H1 (cell line): ENCODE results near the gene ZNF667. TPM values are rescaled to one million over a fixed set of nuclear protein-coding genes. Genes with fewer than 3 reads are reported as not detected.

Experiments
- CTCF ChIA-PET: fragments of 300-600 bp; sonication (Branson Sonifier 250); formaldehyde crosslinking; loops from one replicate; lab custom pipeline; 2021; ENCODE audit not compliant: partially characterized antibody; lab: Charles Lee
- POLR2A ChIA-PET: fragments of 300-600 bp; sonication (Branson Sonifier 250); formaldehyde crosslinking; loops from one replicate; lab custom pipeline; 2021; ENCODE audit warnings: inconsistent platforms; ENCODE audit not compliant: partially characterized antibody; lab: Charles Lee
- DNase-seq, 2 experiments: peaks; one replicate each; pipeline versions ENCODE4 v3.0.0 to v3.0.0-alpha.2; 2010 to 2022; ENCODE audit warnings: low spot score in 2 of 2, low read depth in 1 of 2, mixed read lengths in 1 of 2
- FAIRE-seq: peaks from 2 replicates; lab custom pipeline; 2011; peaks lifted over from hg19 to GRCh38; lab: Jason Lieb, UNC
- H2AFZ ChIP-seq: 2 replicates; pipeline ENCODE4 v1.8.1; 2012; ENCODE audit warnings: low read length, inconsistent platforms
- H2AK5ac ChIP-seq: 2 replicates; pipeline ENCODE4 v1.6.1; 2013; ENCODE audit warnings: low read depth, low read length
- H2BK120ac ChIP-seq: replicated peaks from 2 replicates; pipeline ENCODE3; 2013; ENCODE audit warnings: low read depth, low read length, inconsistent platforms
- H2BK12ac ChIP-seq: 2 replicates; pipeline ENCODE4 v1.6.1; 2013; ENCODE audit warnings: low read depth, low read length
- H2BK15ac ChIP-seq: 2 replicates; pipeline ENCODE4 v1.6.1; 2013; ENCODE audit warnings: low read length
- H2BK20ac ChIP-seq: 2 replicates; pipeline ENCODE4 v1.6.1; 2013; ENCODE audit warnings: low read length
- H2BK5ac ChIP-seq: 2 replicates; pipeline ENCODE4 v1.6.1; 2013; ENCODE audit warnings: low read depth, low read length
- H3K14ac ChIP-seq: 2 replicates; pipeline ENCODE4 v1.6.1; 2013; ENCODE audit warnings: inconsistent platforms; ENCODE audit not compliant: insufficient read length
- H3K18ac ChIP-seq: 2 replicates; pipeline ENCODE4 v1.6.1; 2013; ENCODE audit warnings: low read length; ENCODE audit errors: extremely low read depth
- H3K23ac ChIP-seq: 2 replicates; pipeline ENCODE4 v1.6.1; 2013; ENCODE audit warnings: inconsistent platforms; ENCODE audit not compliant: insufficient read length
- H3K23me2 ChIP-seq: 2 replicates; pipeline ENCODE4 v1.6.1; 2013; ENCODE audit warnings: low read depth, low read length
- H3K27ac ChIP-seq: 2 replicates; pipeline ENCODE4 v1.6.1; 2011; ENCODE audit warnings: low read depth, low read length, inconsistent platforms
- H3K27me3 ChIP-seq, 4 experiments: replicated peaks in 1 of 4; 1 replicate in 1 of 4; 2 replicates in 3 of 4; pipeline versions ENCODE4 v1.6.1 to v1.8.1; 2011 to 2013; ENCODE audit warnings: low read length in 3 of 4, mild to moderate bottlenecking in 3 of 4, inconsistent platforms in 2 of 4, mixed read lengths in 2 of 4, moderate library complexity in 1 of 4; ENCODE audit not compliant: control insufficient read depth in 3 of 4, insufficient read depth in 3 of 4; ENCODE audit errors: extremely low read depth in 1 of 4
- H3K36me3 ChIP-seq, 4 experiments: 2 replicates each; pipeline versions ENCODE4 v1.6.1 to v1.8.1; 2011 to 2013; ENCODE audit warnings: mild to moderate bottlenecking in 4 of 4, low read length in 3 of 4, moderate library complexity in 2 of 4, control low read depth in 1 of 4, inconsistent platforms in 1 of 4; ENCODE audit not compliant: insufficient read depth in 4 of 4, control insufficient read depth in 2 of 4
- H3K4ac ChIP-seq: replicated peaks from 2 replicates; pipeline ENCODE3; 2013; ENCODE audit warnings: low read length, low read depth, mixed read lengths, inconsistent platforms; ENCODE audit not compliant: insufficient read length
- H3K4me1 ChIP-seq, 4 experiments: replicated peaks in 1 of 4; 1 replicate in 1 of 4; 2 replicates in 3 of 4; pipeline versions ENCODE4 v1.6.1 to v1.8.1; 2011 to 2013; ENCODE audit warnings: low read length in 3 of 4, inconsistent platforms in 2 of 4, mixed read lengths in 1 of 4; ENCODE audit not compliant: insufficient read depth in 4 of 4, control insufficient read depth in 3 of 4
- H3K4me2 ChIP-seq, 2 experiments: 2 replicates each; pipeline versions ENCODE4 v1.6.1 to v1.8.1; 2011 to 2013; ENCODE audit warnings: low read depth in 2 of 2, low read length in 2 of 2, control low read depth in 1 of 2, inconsistent platforms in 1 of 2, mild to moderate bottlenecking in 1 of 2; ENCODE audit not compliant: insufficient read depth in 1 of 2
- H3K4me3 ChIP-seq, 4 experiments: fragments of 200-600, 300-600 bp in 1 of 4; sonication (generic), shearing (Covaris generic), sonication (Bioruptor Twin) in 1 of 4; 2 replicates each; pipeline versions ENCODE4 v1.5.1 to v1.8.1; 2011 to 2016; ENCODE audit warnings: low read length in 4 of 4, low read depth in 3 of 4, control low read depth in 2 of 4, inconsistent platforms in 2 of 4, mild to moderate bottlenecking in 2 of 4, mixed read lengths in 1 of 4, moderate library complexity in 1 of 4; ENCODE audit not compliant: insufficient read depth in 2 of 4; ENCODE audit errors: extremely low read depth in 1 of 4
- H3K56ac ChIP-seq: replicated peaks from 2 replicates; pipeline ENCODE3; 2013; ENCODE audit warnings: low read depth, mild to moderate bottlenecking, mixed read lengths, low read length, inconsistent platforms; ENCODE audit not compliant: insufficient read length
- H3K79me1 ChIP-seq: 2 replicates; pipeline ENCODE4 v1.6.1; 2013; ENCODE audit warnings: low read depth, low read length, control low read depth
- H3K79me2 ChIP-seq, 2 experiments: 2 replicates each; pipeline versions ENCODE4 v1.6.1 to v1.8.1; 2012 to 2013; ENCODE audit warnings: low read length in 2 of 2, mild to moderate bottlenecking in 2 of 2, inconsistent platforms in 1 of 2; ENCODE audit not compliant: insufficient read depth in 2 of 2, control insufficient read depth in 1 of 2
- H3K9ac ChIP-seq, 4 experiments: replicated peaks in 1 of 4; 1 replicate in 1 of 4; 2 replicates in 3 of 4; pipeline versions ENCODE4 v1.6.1 to v1.8.1; 2011 to 2013; ENCODE audit warnings: low read depth in 3 of 4, low read length in 3 of 4, control low read depth in 2 of 4, mild to moderate bottlenecking in 2 of 4, moderate library complexity in 2 of 4, inconsistent platforms in 1 of 4; ENCODE audit errors: extremely low read depth in 1 of 4
- H3K9me3 ChIP-seq, 2 experiments: 2 replicates each; pipeline versions ENCODE4 v1.6.1 to v1.8.1; 2012 to 2013; ENCODE audit warnings: mild to moderate bottlenecking in 2 of 2, moderate library complexity in 2 of 2, control low read depth in 1 of 2, inconsistent platforms in 1 of 2, low read depth in 1 of 2, low read length in 1 of 2, mixed read lengths in 1 of 2; ENCODE audit not compliant: insufficient read depth in 2 of 2
- H4K20me1 ChIP-seq, 2 experiments: replicated peaks in 1 of 2; 2 replicates each; pipeline versions ENCODE3 to v1.8.1; 2011 to 2013; ENCODE audit warnings: inconsistent platforms in 2 of 2, low read length in 2 of 2, mild to moderate bottlenecking in 1 of 2; ENCODE audit not compliant: insufficient read depth in 2 of 2, control insufficient read depth in 1 of 2
- H4K5ac ChIP-seq: 2 replicates; pipeline ENCODE4 v1.6.1; 2013; ENCODE audit warnings: low read length, low read depth, mixed read lengths, inconsistent platforms; ENCODE audit not compliant: insufficient read length
- H4K8ac ChIP-seq: 2 replicates; pipeline ENCODE4 v1.8.0; 2013; ENCODE audit warnings: mild to moderate bottlenecking, moderate library complexity, low read length, inconsistent platforms; ENCODE audit not compliant: insufficient read depth; ENCODE audit errors: extremely low read depth
- H4K91ac ChIP-seq: replicated peaks from 2 replicates; pipeline ENCODE3; 2013; ENCODE audit warnings: low read length, mixed read lengths, inconsistent platforms; ENCODE audit not compliant: insufficient read length
- ASH2L ChIP-seq: fragments of 200-600, 300-600 bp; sonication (generic); IDR thresholded peaks from one replicate; pipeline ENCODE4 v1.7.1; 2017; ENCODE audit warnings: low read length
- CBX8 ChIP-seq: fragments of 300-800, 300-1000 bp; sonication (generic); IDR thresholded peaks from 2 replicates; pipeline ENCODE4 v1.7.1; 2016; ENCODE audit warnings: low read depth, low read length, borderline replicate concordance
- KDM4A ChIP-seq: IDR thresholded peaks from one replicate; pipeline ENCODE4 v1.7.1; 2012; ENCODE audit warnings: low read depth, mild to moderate bottlenecking, moderate library complexity, low read length, inconsistent platforms; ENCODE audit not compliant: severe bottlenecking
- PHF8 ChIP-seq: fragments of 200-600 bp; sonication (generic); conservative IDR thresholded peaks from 2 replicates; pipeline ENCODE4 v1.7.1; 2012; ENCODE audit warnings: low read depth, mild to moderate bottlenecking, inconsistent platforms, low read length, moderate library complexity
- POLR2AphosphoS5 ChIP-seq: IDR thresholded peaks from 2 replicates; pipeline ENCODE4 v1.6.1; 2011; ENCODE audit warnings: low read depth, low read length
- SAP30 ChIP-seq: fragments of 300-600 bp; sonication (generic); IDR thresholded peaks from 2 replicates; pipeline ENCODE4 v1.7.1; 2012; ENCODE audit warnings: low read length, moderate library complexity, mild to moderate bottlenecking, inconsistent platforms; ENCODE audit not compliant: insufficient read depth, insufficient replicate concordance
- SP1 ChIP-seq: IDR thresholded peaks from 2 replicates; pipeline ENCODE4 v1.6.1; 2011; ENCODE audit warnings: low read depth, low read length
- TAF1 ChIP-seq: IDR thresholded peaks from 2 replicates; pipeline ENCODE4 v1.6.1; 2011; ENCODE audit warnings: mild to moderate bottlenecking, low read depth, low read length
- TBP ChIP-seq: IDR thresholded peaks from 2 replicates; pipeline ENCODE4 v1.6.1; 2011; ENCODE audit warnings: low read depth, low read length, improper control_type of control experiment
- TCF12 ChIP-seq: IDR thresholded peaks from 2 replicates; pipeline ENCODE4 v1.6.1; 2011; ENCODE audit warnings: low read depth, mild to moderate bottlenecking, low read length
- YY1 ChIP-seq: IDR thresholded peaks from 2 replicates; pipeline ENCODE4 v1.6.1; 2011; ENCODE audit warnings: low read depth, mild to moderate bottlenecking, low read length
- WGBS, 2 experiments: shearing (Covaris generic) in 1 of 2; methylation state at CpG; one replicate each; pipeline versions ENCODE4 v1.1.6 to v1.1.7; 2013 to 2015; ENCODE audit warnings: low lambda C conversion rate in 2 of 2, mixed read lengths in 2 of 2, inconsistent platforms in 1 of 2, low coverage in 1 of 2, missing lambda C conversion rate in 1 of 2; ENCODE audit not compliant: insufficient replicate concordance in 2 of 2, insufficient coverage in 1 of 2, insufficient read length in 1 of 2; ENCODE audit errors: extremely low coverage in 1 of 2, missing lambda C conversion rate in 1 of 2; 5-methylcytosine and 5-hydroxymethylcytosine counted together
- polyA plus RNA-seq, 7 experiments: library from polyadenylated mRNA; depleted of rRNA in 3 of 7; stranded (reverse) in 5 of 7; unstranded in 2 of 7; fragments of >200 nt in 5 of 7; fragments of 200-250 nt in 2 of 7; gene quantifications; 1 replicate in 5 of 7; 2 replicates in 1 of 7; 4 replicates in 1 of 7; pipeline versions ENCODE4 v1.2.1 to v1.2.3, GENCODE V29; 2011 to 2013; ENCODE audit warnings: missing spikeins in 2 of 7, mixed read lengths in 2 of 7
- total RNA-seq: library from RNA; stranded (reverse); fragmentation: NEBNext Ultra II Directional; extraction: Animal tissue kit (Norgen Biotek cat#: 25700); gene quantifications from 2 replicates; pipeline ENCODE4 v1.2.1, GENCODE V29; 2021

ZNF667 gene
- total and polyA plus RNA-seq, 2 of the 8 experiments (the other 6 are each of a cell fraction or from before 2014, with no cell fraction given): 4.4 to 10.7 TPM

DNA sequence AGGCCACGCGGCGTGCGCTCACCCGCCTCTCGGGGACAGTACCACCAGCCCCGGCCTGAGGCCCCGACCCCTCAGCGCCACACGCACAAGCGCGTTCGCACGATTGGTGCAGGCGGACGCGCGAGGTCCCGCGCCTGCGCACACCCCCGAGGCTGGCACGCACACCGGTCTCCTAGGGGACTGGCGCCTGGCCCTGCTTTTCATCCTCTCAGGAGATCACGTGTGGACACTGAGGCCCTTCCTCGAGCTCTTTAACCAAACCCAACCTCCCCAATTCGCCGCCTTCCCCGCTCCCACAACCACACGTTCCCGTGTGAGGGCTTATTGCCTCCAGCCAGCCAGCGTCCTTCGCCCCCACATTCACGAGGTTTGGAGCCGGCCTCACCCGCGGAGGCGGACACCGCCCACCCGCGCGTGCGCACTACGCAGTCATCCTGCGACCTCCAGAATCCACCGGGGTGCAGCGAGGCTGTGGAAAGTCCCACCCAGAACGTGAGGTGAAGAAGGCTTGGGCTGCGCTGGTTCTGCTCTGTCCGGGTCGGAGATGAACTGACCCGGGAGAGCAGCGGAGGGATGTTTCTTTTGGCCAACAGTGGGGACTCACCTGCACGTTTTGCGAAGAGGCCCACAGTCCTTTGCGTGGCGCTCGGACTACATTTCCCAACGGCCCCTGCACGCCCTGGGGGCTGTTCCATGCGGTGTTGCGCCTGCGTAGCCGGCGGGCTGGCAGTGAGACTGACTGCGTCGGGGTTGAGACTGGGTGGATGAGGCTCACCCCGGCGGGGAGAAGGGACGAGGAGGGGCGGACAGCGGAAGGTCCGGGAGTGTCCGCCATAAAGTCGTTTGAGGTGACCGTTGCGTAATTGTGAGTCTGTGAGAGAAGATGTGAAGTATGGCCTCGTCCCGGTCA lies 539 bp upstream of the ZNF667 start:
- H2BK12ac ChIP-seq: peak overlapping the region; percentile 65; the same call in 1 of the 2 replicates
- 8% methylated on average over 52 of the region's 80 CpGs; no CpG with 5 or more reads in 1 of the 2 experiments for WGBS, 2 experiments
- POLR2A ChIA-PET: interaction anchor here (1.0 to 2.5 kb wide), 4 partner anchors 12 to 79 kb away, joined by 3 to 11 read pairs (median 7); partner anchors contain the start of gene ZFP28
- H4K5ac ChIP-seq: peak overlapping the region; percentile 88
- peak overlapping the region; percentile 57 to 84 (median 80) for H3K9ac ChIP-seq
- H3K14ac ChIP-seq: no peak overlapping the region
- H3K79me2 ChIP-seq: peaks cover 11 to 89% of the 10 kb centered on the region in 2 experiments
- no peaks in the 10 kb centered on the region for H3K9me3 ChIP-seq
- H3K18ac ChIP-seq: peak overlapping the region; percentile 90
- H3K56ac ChIP-seq: peak overlapping the region; percentile 12
- H2AFZ ChIP-seq: peak overlapping the region; percentile 88
- peak overlapping the region; percentile 88 for H2BK5ac ChIP-seq
- DNase-seq (peak; percentile 39 to 81), FAIRE-seq (peak; percentile 74)
- CTCF ChIA-PET: interaction anchor here (0.8 kb wide), 1 partner anchor 101 kb away, joined by 3 read pairs; no protein-coding TSS in a partner anchor
- H2BK120ac ChIP-seq: no peak overlapping the region
- H3K27me3 ChIP-seq: no peaks in the 10 kb centered on the region
- peak overlapping the region; percentile 72 for H3K27ac ChIP-seq
- peak overlapping the region; percentile 84 for H4K8ac ChIP-seq
- H2BK20ac ChIP-seq: no peak overlapping the region
- H3K79me1 ChIP-seq: 0 out of 2 replicates have a peak, but pooled peaks cover 3% of the 10 kb centered on the region
- H4K20me1 ChIP-seq: peaks cover 0 to 3% of the 10 kb centered on the region in 2 experiments
- H3K4me1 ChIP-seq: peaks cover 0 to 4% (median 1%) of the 10 kb centered on the region in 4 experiments; a peak in 4 of 7 replicates
- no peak overlapping the region for H3K23ac ChIP-seq
- H3K4me2 ChIP-seq: peak overlapping the region; percentile 68 to 94
- peak overlapping the region; percentile 74 to 98 (median 92) for H3K4me3 ChIP-seq
- no peak overlapping the region for H2BK15ac ChIP-seq
- peak overlapping the region; percentile 95 for H4K91ac ChIP-seq
- H3K23me2 ChIP-seq: peaks cover 5% of the 10 kb centered on the region; the same call in 1 of the 2 replicates
- no peak overlapping the region for H3K4ac ChIP-seq
- no peak overlapping the region for H2AK5ac ChIP-seq
- no peaks in the 10 kb centered on the region for H3K36me3 ChIP-seq
- TF ChIP-seq SAP30: peak; percentile 9
- TF ChIP-seq ASH2L: peak; percentile 52
- TF ChIP-seq TBP: peak; percentile 81
- TF ChIP-seq SP1: 0 out of 2 replicates have a peak, but pooled peaks have one; percentile 17
- TF ChIP-seq KDM4A: peak; percentile 89
- no peak for TF ChIP-seq CBX8
- peak; percentile 70 for TF ChIP-seq PHF8
- peak; percentile 71; the same call in 1 of the 2 replicates for TF ChIP-seq POLR2AphosphoS5
- peak; percentile 52; the same call in 1 of the 2 replicates for TF ChIP-seq YY1
- peak; percentile 76; the same call in 1 of the 2 replicates for TF ChIP-seq TAF1
- no peak for TF ChIP-seq TCF12
